Endothelial cell (in vitro differentiated cells): ENCODE results near the gene HCRT. TPM values are rescaled to one million over a fixed set of nuclear protein-coding genes. Genes with fewer than 3 reads are reported as not detected.

Experiments used
- DNase-seq: peaks from one replicate; pipeline ENCODE4 v3.0.0; 2021; ENCODE audit warnings: low spot score
- H3K27ac Mint-ChIP-seq: one replicate; pipeline ENCODE4 v1.8.0; 2021; ENCODE audit warnings: mixed read lengths, inconsistent platforms; ENCODE audit not compliant: unreplicated experiment
- H3K27me3 Mint-ChIP-seq: one replicate; pipeline ENCODE4 v1.8.0; 2021; ENCODE audit warnings: mild to moderate bottlenecking, moderate library complexity, mixed read lengths, inconsistent platforms; ENCODE audit not compliant: unreplicated experiment
- H3K36me3 Mint-ChIP-seq: one replicate; pipeline ENCODE4 v1.8.0; 2021; ENCODE audit warnings: mild to moderate bottlenecking, low read depth, mixed read lengths, inconsistent platforms; ENCODE audit not compliant: unreplicated experiment
- H3K4me1 Mint-ChIP-seq: one replicate; pipeline ENCODE4 v1.8.0; 2021; ENCODE audit warnings: mild to moderate bottlenecking, mixed read lengths, inconsistent platforms; ENCODE audit not compliant: unreplicated experiment
- H3K4me3 Mint-ChIP-seq: one replicate; pipeline ENCODE4 v1.8.0; 2021; ENCODE audit warnings: mild to moderate bottlenecking, mixed read lengths, inconsistent platforms; ENCODE audit not compliant: unreplicated experiment
- H3K9me3 Mint-ChIP-seq: one replicate; pipeline ENCODE4 v1.8.0; 2021; ENCODE audit warnings: mixed read lengths, inconsistent platforms; ENCODE audit not compliant: unreplicated experiment
- total RNA-seq: library from RNA; stranded (reverse); fragmentation: NEBNext Ultra II Directional; extraction: Animal tissue kit (Norgen Biotek cat#: 25700); gene quantifications from one replicate; pipeline ENCODE4 v1.2.1, GENCODE V29; 2021; ENCODE audit not compliant: unreplicated experiment
- TF ChIP-seq, protein P1 (sequence below): fragments of 200-600 bp; sonication (generic); IDR thresholded peaks from one replicate; pipeline ENCODE4 v1.5.0; 2021; ENCODE audit warnings: antibody characterized with exemption; ENCODE audit not compliant: unreplicated experiment

HCRT gene
- total RNA-seq, 1 donor from 2014 or later, result not detected

GRCh38 chr17:42192189-42193126 is 7.2 kb upstream of the HCRT start:
- DNase-seq, result no peak
- peaks cover 15% of the 10 kb centered on the region for H3K4me1 Mint-ChIP-seq
- peaks cover 4% of the 10 kb centered on the region for H3K36me3 Mint-ChIP-seq
- H3K27ac Mint-ChIP-seq, result no peak overlapping the region
- H3K27me3 Mint-ChIP-seq, result peaks cover 10% of the 10 kb centered on the region
- TF ChIP-seq, protein P1, sequence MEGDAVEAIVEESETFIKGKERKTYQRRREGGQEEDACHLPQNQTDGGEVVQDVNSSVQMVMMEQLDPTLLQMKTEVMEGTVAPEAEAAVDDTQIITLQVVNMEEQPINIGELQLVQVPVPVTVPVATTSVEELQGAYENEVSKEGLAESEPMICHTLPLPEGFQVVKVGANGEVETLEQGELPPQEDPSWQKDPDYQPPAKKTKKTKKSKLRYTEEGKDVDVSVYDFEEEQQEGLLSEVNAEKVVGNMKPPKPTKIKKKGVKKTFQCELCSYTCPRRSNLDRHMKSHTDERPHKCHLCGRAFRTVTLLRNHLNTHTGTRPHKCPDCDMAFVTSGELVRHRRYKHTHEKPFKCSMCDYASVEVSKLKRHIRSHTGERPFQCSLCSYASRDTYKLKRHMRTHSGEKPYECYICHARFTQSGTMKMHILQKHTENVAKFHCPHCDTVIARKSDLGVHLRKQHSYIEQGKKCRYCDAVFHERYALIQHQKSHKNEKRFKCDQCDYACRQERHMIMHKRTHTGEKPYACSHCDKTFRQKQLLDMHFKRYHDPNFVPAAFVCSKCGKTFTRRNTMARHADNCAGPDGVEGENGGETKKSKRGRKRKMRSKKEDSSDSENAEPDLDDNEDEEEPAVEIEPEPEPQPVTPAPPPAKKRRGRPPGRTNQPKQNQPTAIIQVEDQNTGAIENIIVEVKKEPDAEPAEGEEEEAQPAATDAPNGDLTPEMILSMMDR, result no peak
- no peaks in the 10 kb centered on the region for H3K9me3 Mint-ChIP-seq
- no peak overlapping the region for H3K4me3 Mint-ChIP-seq

DNA sequence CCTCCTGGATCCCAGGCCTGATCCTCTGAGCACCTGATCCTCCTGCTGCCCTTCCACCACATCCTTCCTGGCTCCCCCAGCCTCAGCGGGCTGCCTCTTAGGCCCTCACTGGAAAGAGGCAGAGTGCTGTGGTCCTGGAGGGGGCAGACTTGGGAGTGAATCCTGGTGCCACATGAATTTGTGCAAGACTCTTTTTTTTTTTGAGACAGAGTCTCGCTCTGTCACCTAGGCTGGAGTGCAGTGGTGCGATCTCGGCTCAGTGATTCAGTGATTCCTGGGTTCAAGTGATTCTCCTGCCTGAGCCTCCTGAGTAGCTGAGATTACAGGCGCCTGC is 6.0 kb upstream of the HCRT start:
- H3K9me3 Mint-ChIP-seq, result no peaks in the 10 kb centered on the region
- peaks cover 4% of the 10 kb centered on the region for H3K36me3 Mint-ChIP-seq
- no peak for DNase-seq
- peaks cover 17% of the 10 kb centered on the region for H3K4me1 Mint-ChIP-seq
- H3K27me3 Mint-ChIP-seq, result peaks cover 10% of the 10 kb centered on the region
- TF ChIP-seq, protein P1, result no peak
- H3K27ac Mint-ChIP-seq, result no peak overlapping the region
- H3K4me3 Mint-ChIP-seq, result no peak overlapping the region

GRCh38 chr17:42190491-42191274 is 5.4 kb upstream of the HCRT start:
- TF ChIP-seq, protein P1, result no peak
- Mint-ChIP-seq H3K4me3 (peak overlapping the region; percentile 4), H3K4me1 (peaks cover 21% of the 10 kb centered on the region), H3K9me3 (no peaks in the 10 kb centered on the region), H3K27ac (peak overlapping the region; percentile 1), H3K36me3 (peaks cover 4% of the 10 kb centered on the region), H3K27me3 (peaks cover 10% of the 10 kb centered on the region)
- DNase-seq, result no peak

DNA sequence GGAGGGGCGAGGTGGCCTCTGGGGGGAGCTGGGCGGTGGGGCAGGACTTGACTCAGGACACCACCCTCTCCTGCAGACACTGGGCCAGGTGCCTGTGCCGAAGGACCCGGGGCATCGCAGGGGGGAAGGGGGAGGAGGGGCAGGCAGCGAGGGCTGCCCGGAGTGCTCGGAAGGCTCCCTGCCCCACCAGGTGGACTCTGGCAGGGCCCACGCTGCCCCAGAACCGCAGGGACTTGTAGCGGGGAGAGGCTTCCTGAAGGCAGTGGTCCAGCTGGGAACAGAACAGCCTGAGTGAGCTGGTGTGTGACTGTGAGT is 4.4 kb upstream of the HCRT start:
- peaks cover 4% of the 10 kb centered on the region for H3K36me3 Mint-ChIP-seq
- no peaks in the 10 kb centered on the region for H3K9me3 Mint-ChIP-seq
- no peak overlapping the region for H3K4me3 Mint-ChIP-seq
- no peak for DNase-seq
- H3K27me3 Mint-ChIP-seq, result peaks cover 11% of the 10 kb centered on the region
- H3K27ac Mint-ChIP-seq, result no peak overlapping the region
- peaks cover 25% of the 10 kb centered on the region for H3K4me1 Mint-ChIP-seq
- TF ChIP-seq, protein P1, result no peak
